GM19395 (cell line): ENCODE results near the gene RNF2.
A peak's percentile ranks its signal among the peaks of the same experiment; 100 is the strongest.
"Not testable (repeated sequence)": the region's sequence is repeated elsewhere in the genome, so short reads cannot be mapped to it uniquely, and the experiment has no call there.

ENCODE experiments used
- ATAC-seq: cut with Tn5 transposase; IDR thresholded peaks from one replicate; pipeline ENCODE4 v1.9.1; 2021; ENCODE audit warnings: mild to moderate bottlenecking, moderate library complexity; ENCODE audit not compliant: unreplicated experiment

The RNF2 gene

GRCh38 chr1:185044981-185045813 is at the start of gene RNF2:
TSS of gene RNF2 (plus strand) at chr1:185045558. CDS start at chr1:185087554, 41,996 bp downstream.
- ATAC-seq = peak; percentile 82

DNA sequence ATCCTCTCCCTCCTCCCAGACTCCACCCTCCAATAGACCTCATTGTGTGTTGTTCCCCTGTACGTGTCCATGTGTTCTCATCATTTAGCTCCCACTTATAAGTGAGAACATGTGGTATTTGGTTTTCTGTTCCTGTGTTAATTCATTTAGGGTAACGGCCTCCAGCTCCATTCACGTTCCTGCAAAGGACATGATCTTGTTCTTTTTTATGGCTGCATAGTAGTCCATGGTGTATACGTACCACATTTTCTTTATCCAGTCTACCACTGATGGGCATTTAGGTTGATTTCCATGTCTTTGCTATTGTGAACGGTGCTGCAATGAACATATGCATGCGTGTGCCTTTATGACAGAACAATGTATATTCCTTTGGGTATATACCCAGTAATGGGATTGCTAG is 45.4 kb upstream of the RNF2 start:
- ATAC-seq = not testable (repeated sequence)

- ATAC-seq = not testable (repeated sequence)
Measured at GRCh38 chr1:185001312-185001880, 44.0 kb upstream of the RNF2 start.

DNA sequence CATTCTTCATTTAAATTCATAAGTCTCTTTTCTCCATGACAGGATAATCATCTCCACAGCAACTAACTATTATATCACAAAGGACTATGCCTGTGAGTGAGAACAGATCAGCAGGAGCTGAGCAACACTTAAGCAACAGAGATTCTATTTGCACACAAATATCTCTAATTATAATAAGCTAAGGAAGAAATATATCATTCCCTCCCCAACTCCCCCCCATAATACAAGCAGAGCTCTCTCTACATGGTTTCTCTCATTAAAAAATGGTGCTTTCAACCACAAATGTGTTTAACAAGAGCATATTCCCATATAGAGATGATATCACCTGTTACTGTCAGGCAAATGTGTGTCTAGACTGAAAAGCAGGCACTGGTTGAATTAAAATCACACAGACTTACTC is 36.5 kb upstream of the RNF2 start:
- no peak for ATAC-seq

GRCh38 chr1:185010361-185010760 is 35.0 kb upstream of the RNF2 start:
- no peak for ATAC-seq

DNA sequence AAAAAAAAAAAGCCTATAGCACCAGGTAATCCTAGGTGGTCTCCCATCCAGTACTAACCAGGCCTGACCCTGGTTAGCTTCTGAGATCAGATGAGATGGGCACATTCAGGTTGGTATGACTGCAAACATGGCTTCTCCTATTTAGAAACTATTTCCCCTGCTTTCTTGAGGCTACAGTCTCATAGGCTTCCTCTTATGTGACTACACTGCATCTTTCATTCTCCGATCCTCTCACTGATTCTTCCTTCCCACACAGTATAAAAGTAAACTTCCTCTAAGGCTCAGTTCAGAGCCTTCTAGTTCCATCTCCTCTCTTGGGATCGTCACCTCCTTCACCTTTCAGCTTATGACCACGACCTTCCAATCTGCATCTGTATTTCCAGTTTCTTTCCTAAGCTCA is 30.4 kb upstream of the RNF2 start:
- no peak for ATAC-seq

DNA sequence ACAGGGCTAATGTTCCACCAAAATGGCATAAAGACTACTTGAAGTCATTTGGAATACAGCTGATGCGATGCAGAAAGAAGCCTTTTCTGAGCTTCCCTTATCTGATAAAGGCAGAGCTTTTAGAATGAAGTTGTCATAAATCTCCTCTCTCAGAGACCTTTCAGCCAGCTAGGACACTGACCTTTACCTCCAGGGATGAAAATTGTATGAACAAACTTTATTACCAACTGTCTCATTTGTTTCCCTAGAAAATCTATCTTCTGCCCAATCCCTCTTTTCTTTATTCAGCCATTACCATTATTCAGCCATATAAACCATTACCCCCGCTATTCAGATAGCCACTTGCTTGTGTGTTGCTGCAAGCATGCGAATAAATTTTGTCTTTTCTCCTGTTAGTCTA is 29.7 kb upstream of the RNF2 start:
- ATAC-seq = no peak

DNA sequence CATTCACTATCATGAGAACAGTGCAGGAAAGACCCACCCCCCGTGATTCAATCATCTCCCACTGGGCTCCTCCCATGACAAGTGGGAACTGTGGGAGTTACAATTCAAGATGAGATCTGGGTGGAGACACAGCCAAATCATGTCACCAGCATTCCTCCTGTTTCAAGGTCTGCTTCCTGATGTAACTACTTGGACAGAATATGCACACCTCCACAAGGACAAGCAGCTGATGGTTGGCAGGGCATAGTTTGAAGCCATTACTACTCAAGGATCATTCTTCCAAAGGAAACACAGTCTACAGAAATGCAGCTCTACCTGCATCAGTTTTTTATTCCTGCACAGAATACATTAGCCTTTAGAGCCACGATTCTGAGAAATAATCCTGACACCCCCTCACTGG is 28.5 kb upstream of the RNF2 start:
- no peak for ATAC-seq

GRCh38 chr1:185017338-185017737 is 28.0 kb upstream of the RNF2 start:
- no peak for ATAC-seq

GRCh38 chr1:185017966-185018365 is 27.4 kb upstream of the RNF2 start:
- ATAC-seq = no peak

- no peak for ATAC-seq
Measured at GRCh38 chr1:185027252-185027882, 18.0 kb upstream of the RNF2 start.

- no peak for ATAC-seq
Measured at GRCh38 chr1:185033686-185034085, 11.7 kb upstream of the RNF2 start.

GRCh38 chr1:185035258-185035657 is 10.1 kb upstream of the RNF2 start:
- ATAC-seq = no peak

GRCh38 chr1:185038813-185039376 is 6.5 kb upstream of the RNF2 start:
- no peak for ATAC-seq

DNA sequence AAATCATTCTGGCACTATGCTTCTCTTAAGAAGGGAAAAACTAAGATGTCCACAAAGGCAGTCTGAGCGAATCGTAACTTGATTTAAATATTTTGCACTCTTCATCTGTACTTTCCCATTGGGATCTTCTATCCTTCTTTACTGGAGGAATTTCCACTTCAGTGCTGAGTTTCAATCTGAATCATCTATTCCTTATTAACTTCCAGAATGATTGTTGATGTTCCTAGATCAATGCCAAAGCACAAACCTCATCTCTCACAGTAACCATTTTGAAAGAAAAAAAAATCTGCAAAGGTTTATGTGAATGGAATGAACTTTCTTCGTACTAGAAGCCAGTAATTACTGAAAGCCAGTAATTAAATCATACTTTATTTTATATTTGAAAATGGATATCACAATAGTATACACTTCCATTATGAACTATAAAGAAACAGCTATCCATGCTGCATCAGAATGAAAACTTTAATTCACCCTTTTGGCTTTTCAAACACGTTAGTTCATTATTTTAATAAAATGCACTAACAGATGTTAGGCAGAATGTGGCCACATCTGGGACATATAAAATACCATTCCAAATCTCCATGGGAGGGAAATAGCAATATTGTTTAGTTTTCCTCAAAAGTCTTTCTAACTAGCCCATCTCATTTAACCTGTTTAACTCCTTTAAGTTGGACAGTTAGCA is 5.5 kb upstream of the RNF2 start:
- ATAC-seq = no peak

- no peak for ATAC-seq
Measured at GRCh38 chr1:185040408-185040735, 5.0 kb upstream of the RNF2 start.

DNA sequence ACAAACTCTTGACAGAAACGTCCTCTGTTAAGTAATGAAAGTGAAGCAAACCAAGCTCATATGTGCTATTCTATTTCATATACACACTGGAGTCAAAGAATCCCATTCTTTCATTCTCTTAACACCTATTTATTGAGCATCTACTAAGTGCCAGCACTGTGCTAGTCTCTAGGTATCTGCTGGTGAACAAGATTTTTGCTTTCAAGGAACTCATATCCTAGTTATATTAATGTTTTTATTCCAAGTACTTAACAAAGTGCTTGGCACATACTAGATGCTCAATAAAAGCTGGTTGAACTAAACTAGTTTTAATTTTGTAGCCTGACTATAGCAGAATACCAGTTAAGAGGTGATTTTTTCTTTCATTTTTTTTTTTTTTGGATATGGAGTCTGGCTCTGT is 3.6 kb upstream of the RNF2 start:
- no peak for ATAC-seq

GRCh38 chr1:185042737-185043136 is 2.6 kb upstream of the RNF2 start:
- no peak for ATAC-seq

GRCh38 chr1:185044387-185044786 is 971 bp upstream of the RNF2 start:
- no peak for ATAC-seq

DNA sequence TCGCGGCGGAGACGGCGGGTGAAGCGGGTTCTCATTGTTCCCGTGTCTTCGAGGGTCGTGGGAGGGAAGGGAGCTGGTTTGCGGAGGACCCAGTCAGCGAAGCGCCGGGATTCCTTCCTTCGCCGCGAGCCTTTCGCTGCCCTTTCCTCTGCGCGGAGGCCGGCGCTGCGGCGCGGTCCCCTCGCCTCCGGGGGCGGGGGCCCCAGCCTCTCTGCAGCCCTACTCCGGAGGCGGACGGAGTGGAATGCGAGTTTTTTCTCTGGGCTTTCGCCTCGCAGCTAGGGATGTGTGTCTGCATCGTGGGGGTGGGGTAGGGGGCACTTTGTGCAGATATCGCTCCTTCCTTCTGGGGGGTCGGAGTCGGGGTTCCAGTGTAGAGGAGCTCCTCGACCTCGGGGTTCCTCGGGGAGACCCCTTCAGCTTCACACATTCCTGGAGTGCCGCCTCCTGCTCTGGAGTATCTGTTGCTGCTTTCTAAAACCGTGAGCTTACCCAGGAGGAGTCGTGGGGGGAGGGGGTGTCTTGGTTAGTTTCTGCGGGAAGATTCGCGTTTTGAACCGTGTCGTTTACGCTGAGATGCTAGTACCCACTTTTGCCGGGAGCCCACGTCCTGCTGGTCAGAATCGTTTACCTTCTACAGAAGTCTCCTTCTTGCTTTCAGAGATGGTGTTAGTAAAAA is 595 bp downstream of the RNF2 start:
- ATAC-seq = peak; percentile 42

GRCh38 chr1:185046668-185047067 is 1.3 kb downstream of the RNF2 start:
- no peak for ATAC-seq
